GM19397 (cell line): ENCODE measurements around the gene PRR7.

Experiments
- ATAC-seq: cut with Tn5 transposase; IDR thresholded peaks from one replicate; pipeline ENCODE4 v1.9.1; 2021; ENCODE audit warnings: mild to moderate bottlenecking, moderate library complexity; ENCODE audit not compliant: unreplicated experiment

The PRR7 gene

GRCh38 chr5:177496070-177496726, 49.6 kb downstream of the PRR7 start:
- ATAC-seq = no peak

GRCh38 chr5:177496727-177497291, 50.2 kb downstream of the PRR7 start:
- no peak for ATAC-seq

GRCh38 chr5:177497292-177498012, 50.8 kb downstream of the PRR7 start, which contains the start of gene PDLIM7:
Gene PDLIM7, minus strand, starts transcription at chr5:177497604. Its CDS starts 1,092 bp downstream, at chr5:177496512.
- peak; percentile 81 for ATAC-seq

- no peak for ATAC-seq
Measured at GRCh38 chr5:177498013-177498787, 51.6 kb downstream of the PRR7 start.

- ATAC-seq = no peak
Measured at GRCh38 chr5:177499842-177500241, 53.2 kb downstream of the PRR7 start.

GRCh38 chr5:177500685-177501522, 54.3 kb downstream of the PRR7 start:
- no peak for ATAC-seq

- ATAC-seq = no peak
Measured at GRCh38 chr5:177501874-177502678, 55.5 kb downstream of the PRR7 start.

- ATAC-seq = no peak
Measured at GRCh38 chr5:177502886-177503285, 56.3 kb downstream of the PRR7 start.

- no peak for ATAC-seq
Measured at GRCh38 chr5:177503351-177504085, 56.9 kb downstream of the PRR7 start.

- ATAC-seq = no peak
Measured at GRCh38 chr5:177504086-177505056, 57.8 kb downstream of the PRR7 start.

GRCh38 chr5:177505075-177505474, 58.5 kb downstream of the PRR7 start:
- ATAC-seq = no peak
